Coronary artery (tissue), 2 donors: ENCODE measurements around the gene ITGB8.
A peak's percentile ranks its signal among the peaks of the same experiment; 100 is the strongest.

Source experiments
- DNase-seq: peaks from one replicate; pipeline ENCODE4 v3.0.0-alpha.2; 2017; ENCODE audit warnings: low spot score
- H3K27ac ChIP-seq, 2 donors: fragments of 200-600 bp; sonication (generic); one replicate each; pipeline ENCODE4 v1.5.1; 2016 to 2019
- H3K4me3 ChIP-seq: fragments of 200-600 bp; sonication (generic); 2 replicates; pipeline ENCODE4 v1.5.1; 2016; ENCODE audit warnings: mild to moderate bottlenecking, moderate library complexity
- CTCF ChIP-seq: fragments of 200-600 bp; sonication (generic); IDR thresholded peaks from one replicate; pipeline ENCODE4 v1.5.1; 2019; ENCODE audit warnings: antibody characterized with exemption

ITGB8 gene

GRCh38 chr7:20402747-20403230, 72.1 kb downstream of the ITGB8 start:
- Histone ChIP-seq H3K4me3 (no peak overlapping the region), H3K27ac (no peak overlapping the region)
- no peak for DNase-seq
- no peak for TF ChIP-seq CTCF

- DNase-seq = no peak
- Histone ChIP-seq H3K27ac (no peak overlapping the region), H3K4me3 (no peak overlapping the region)
- no peak for TF ChIP-seq CTCF
Measured at GRCh38 chr7:20403331-20403730, 72.6 kb downstream of the ITGB8 start.

DNA sequence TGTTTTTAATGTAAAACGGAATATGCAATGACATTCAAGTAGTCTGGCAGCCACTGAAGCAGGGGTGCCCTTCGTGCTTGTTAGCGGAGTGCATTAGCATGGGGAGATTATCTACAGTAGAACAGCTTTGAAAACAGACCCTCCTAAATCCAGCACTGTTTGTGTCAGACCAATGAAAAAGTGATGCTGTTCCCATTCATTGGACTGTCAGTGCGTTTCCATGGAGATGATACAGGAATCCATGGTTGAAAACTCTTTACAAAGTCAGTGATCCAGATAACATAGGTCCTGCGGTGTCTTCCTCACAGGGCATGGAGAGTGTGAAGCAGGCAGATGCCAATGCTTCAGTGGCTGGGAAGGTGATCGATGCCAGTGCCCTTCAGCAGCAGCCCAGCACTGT, 73.6 kb downstream of the ITGB8 start:
- no peak for DNase-seq
- H3K4me3 ChIP-seq = no peak overlapping the region
- no peak overlapping the region for H3K27ac ChIP-seq
- no peak for TF ChIP-seq CTCF

GRCh38 chr7:20407585-20408466, 77.1 kb downstream of the ITGB8 start:
- peak overlapping the region in 1 of 2 donors; percentile 52 for H3K27ac ChIP-seq
- TF ChIP-seq CTCF = no peak
- no peak for DNase-seq
- H3K4me3 ChIP-seq = no peak overlapping the region

GRCh38 chr7:20408467-20408826, 77.7 kb downstream of the ITGB8 start:
- no peak for TF ChIP-seq CTCF
- H3K4me3 ChIP-seq = no peak overlapping the region
- H3K27ac ChIP-seq = peak overlapping the region in 1 of 2 donors; percentile 52
- no peak for DNase-seq

DNA sequence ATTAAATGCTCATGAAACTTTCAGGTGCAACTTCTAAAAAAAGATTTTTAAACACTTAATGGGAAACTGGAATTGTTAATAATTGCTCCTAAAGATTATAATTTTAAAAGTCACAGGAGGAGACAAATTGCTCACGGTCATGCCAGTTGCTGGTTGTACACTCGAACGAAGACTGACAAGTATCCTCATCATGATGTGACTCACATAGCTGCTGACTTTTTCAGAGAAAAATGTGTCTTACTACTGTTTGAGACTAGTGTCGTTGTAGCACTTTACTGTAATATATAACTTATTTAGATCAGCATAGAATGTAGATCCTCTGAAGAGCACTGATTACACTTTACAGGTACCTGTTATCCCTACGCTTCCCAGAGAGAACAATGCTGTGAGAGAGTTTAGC, 79.3 kb downstream of the ITGB8 start:
- no peak overlapping the region for H3K27ac ChIP-seq
- no peak overlapping the region for H3K4me3 ChIP-seq
- no peak for DNase-seq
- no peak for TF ChIP-seq CTCF

DNA sequence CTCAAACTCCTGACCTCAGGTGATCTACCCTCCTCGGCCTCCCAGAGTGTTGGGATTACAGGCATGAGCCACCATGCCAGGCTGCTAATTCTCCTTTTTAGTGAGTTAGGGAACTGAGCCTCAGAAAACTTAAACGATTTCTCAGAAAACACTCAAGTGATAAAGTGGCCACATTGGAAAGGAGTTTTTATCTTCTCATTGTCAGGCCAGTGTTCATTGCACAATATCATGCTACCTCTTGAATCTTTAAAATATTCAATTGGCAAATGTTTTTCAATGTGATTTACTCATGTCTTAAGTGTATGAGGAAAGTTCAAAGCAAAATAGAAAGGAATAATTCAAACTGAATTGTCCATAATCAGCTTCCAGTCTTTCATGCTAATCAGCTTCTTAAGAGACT, 80.7 kb downstream of the ITGB8 start:
- H3K4me3 ChIP-seq = no peak overlapping the region
- no peak for DNase-seq
- H3K27ac ChIP-seq = no peak overlapping the region
- no peak for TF ChIP-seq CTCF
